ENCODE measurements around the gene CIITA.

The CIITA gene

DNA sequence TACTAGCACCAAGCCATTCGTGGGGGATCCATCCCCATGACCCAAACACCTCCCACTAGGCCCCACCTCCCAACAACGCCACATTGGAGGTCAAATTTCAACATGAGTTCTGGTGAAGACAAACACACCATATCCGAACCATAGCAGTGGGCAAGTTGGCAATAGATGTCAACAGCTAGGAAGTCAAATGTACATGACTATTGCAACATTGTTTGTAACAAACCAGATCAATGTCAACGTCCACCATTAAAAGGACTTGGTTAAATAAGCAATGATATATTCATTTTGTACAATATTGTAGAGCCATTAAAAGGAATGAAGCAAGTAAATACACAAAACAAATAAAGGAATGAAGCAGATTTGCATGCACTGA, 26.5 kb upstream of the CIITA start:
- no peak for DNase-seq (ENCODE audit: low read depth)

DNA sequence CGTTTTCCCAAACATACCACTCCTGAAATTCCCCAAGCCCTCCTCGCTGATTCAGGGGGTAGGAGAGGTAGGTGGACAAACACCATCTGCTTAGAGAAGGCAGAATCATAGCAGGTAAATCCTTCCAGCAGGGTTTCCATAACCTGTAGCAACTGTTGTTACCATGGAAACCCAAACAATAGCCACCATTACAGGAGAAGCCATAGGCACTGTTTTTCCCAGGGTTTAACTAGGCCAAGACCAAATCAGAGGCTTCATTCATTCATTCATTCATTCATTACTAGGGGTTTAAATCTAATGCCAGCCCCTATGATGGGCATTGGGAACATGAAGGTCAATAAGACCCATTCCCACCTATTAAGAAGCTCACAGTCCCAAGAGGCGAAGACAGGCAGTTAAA, 25.5 kb upstream of the CIITA start:
- no peak for DNase-seq (ENCODE audit: low read depth)

DNA sequence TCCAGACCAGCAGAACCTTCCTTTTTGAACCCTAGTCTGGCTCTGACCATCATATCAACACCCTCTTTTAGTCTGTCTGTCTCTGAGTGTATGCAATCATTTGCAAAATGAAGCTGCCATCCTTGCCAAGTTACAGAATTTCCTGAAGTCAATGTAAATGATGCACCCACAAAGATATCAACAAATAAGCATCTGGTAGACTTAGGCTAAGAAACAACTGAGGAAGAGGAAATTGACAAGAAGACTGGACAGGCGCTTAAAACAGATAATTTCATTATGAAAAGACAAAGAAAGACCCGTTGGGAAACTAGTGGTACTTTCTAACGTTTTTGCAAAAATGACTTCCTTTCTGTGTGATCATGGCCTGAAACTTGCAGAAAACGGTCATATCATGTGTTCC, 24.7 kb upstream of the CIITA start:
- no peak for DNase-seq (ENCODE audit: low read depth)

DNA sequence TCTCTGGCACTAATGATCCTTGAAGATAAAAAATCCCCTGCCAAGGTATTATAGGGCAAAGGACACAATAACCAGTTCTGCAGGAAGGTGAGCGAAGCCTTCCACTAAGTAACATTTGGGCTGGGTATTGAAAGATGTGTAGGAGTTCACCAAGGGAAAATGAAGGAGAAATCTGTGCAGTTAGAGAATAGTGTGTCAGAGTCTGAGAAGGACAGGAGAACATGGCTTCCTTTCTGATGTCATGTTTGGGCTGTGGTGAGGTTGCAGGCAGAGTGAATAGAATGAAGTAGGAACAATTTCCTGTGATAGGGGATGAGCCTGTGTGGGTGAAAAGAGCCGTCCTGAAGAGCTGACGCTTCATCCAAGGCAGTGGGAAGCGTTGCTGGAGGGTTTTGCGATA, 24.1 kb upstream of the CIITA start:
- DNase-seq (ENCODE audit: low read depth), result no peak

DNA sequence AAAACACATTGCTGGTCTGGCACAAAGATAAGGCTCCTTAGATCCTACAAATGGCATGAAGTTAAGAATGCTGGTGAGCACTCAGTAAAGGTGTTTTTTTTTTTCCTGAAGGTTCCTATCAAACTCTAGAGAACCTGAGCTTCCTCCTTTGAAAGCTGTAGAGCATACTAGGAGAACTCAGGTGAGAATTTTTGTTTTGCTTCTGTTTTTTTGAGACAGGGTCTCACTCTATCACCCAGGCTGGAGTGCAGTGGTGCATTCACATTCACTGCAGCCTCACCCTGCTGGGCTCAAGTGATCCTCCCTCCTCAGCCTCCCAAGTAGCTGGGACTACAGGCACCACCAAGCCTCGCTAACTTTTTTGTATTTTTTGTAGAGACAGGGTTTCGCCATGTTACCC, 21.0 kb upstream of the CIITA start:
- no peak for DNase-seq (ENCODE audit: low read depth)

DNA sequence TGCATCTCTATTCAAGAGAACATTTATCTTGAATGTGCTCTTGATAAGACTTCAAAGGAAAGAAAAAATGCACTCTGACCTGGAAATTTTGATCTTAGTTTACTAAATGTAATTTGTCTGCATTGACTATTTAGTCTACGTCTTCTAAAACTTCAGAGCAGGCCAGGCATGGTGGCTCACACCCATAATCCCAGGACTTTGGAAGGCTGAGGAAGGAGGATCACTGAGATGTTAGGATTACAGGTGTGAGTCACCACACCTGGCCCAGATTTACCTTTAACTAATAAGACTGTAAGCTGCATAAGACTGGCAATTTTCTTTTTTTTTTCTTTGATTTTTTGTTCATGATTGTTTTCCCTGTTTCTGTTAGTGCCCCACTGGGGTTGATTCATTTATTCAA, 18.8 kb upstream of the CIITA start:
- DNase-seq (ENCODE audit: low read depth), result no peak

DNA sequence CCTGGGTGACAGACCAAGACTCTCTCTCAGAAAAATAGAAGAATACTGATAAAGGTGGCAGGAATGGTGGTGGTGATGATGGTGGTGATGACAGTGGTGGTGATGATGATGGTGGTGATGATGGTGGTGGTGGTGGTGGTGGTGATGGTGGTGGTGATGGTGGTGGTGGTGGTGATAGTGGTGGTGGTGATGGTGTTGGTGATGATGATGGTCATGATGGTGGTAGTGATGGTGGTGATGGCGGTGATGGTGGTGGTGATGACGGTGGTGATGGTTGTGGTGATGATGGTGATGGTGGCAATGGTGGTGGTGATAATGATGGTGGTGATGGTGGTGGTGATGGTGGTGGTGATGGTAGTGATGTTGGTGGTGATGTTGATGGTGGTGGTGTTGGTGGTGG, 18.0 kb upstream of the CIITA start:
- no peak for DNase-seq (ENCODE audit: low read depth)

DNA sequence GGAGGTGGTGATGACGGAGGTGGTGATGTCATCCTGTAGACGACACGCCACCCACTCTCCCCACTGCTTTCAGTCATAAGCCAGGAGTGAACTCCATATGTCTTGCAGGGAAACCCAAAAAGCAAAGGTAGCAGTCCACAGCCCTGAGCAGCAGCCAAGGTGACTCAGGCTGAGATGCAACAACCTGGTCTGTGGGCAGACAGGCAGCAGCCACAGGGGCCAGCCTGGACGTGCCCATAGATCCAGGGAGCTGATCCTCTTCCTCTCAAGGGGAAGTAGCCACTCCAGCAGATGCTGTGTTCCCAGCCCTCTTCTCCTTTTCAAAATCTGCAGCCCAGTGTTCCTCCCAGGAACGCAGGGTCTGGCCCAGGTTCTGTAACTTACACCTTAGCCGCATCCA, 17.3 kb upstream of the CIITA start:
- DNase-seq (ENCODE audit: low read depth), result no peak

DNA sequence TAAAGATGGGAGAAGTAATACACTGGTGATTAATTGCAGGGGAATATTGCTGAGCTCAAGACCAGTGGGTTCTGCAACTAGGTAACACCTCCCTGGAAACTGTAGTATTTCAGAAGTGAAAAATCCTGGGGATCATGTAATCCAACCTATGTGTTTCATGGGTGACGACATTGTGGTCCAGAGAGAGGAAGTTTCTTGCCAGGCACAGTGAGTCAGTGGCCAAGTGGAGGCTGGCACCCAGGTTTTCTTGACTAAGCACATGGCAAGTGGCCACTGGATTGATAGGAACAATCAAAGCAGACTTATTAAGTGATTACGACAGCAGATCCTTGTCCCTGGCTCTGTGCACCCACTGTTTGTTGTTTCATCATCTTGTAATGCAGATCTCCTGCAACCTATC, 14.6 kb upstream of the CIITA start:
- DNase-seq (ENCODE audit: low read depth), result no peak

DNA sequence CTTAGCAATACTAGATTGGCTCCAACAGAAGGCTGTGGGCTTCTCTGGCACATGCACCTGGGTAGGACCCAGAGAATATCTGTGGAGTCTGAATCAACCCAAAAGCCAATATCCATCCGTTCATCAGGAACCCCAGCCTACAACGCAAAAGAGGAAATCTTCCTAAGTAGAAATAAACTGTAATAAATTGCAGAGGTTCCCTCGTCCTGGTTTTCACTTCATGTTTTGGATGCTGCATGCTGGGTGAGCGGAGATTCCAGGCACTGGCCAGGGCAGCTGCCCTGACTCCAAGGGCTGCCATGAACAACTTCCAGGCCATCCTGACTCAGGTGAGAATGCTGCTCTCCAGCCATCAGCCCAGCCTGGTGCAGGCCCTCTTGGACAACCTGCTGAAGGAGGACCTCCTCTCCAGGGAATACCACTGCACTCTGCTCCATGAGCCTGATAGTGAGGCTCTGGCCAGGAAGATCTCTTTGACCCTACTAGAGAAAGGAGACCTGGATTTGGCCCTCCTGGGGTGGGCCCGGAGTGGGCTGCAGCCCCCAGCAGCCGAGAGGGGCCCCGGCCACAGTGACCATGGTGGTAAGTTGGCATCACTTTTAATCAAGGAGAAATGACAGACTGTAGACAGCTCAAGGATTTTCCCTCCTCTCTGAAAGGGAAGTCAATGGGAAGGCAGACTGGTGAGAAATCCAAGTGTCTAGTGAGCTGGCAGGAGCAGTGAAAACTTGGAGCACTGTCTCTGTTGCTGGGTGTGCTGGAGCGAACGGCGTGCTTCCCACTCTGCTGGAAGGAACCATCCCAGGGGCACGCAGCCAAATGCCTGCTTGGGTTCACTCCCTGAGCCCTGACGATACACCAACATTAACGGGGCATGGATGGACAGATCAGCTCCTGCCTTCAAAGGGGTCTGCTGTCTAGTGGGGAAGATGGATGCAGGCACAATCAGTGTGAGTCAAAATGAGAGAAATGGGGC, 10.7 kb upstream of the CIITA start:
- DNase-seq (ENCODE audit: low read depth), result no peak

DNA sequence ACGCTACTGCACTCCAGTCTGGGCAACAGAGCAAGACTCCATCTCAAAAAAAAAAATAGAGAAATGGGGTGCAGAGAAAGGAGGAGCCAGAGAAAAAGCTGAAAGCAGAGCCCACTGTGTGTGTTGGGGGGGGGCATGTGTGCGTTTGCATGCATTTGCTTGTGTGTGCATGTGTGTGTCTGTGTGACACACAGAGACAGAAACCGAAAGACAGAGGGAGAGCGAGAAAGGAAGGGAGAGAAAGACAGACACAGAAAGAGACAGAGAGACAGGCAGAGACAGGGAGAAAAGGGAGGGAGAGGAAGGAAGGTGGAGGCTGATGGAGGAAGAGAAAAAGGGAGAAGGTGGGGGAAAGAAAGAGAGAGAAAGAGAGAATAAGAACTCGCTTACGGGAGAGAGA, 9.8 kb upstream of the CIITA start:
- DNase-seq (ENCODE audit: low read depth), result no peak

DNA sequence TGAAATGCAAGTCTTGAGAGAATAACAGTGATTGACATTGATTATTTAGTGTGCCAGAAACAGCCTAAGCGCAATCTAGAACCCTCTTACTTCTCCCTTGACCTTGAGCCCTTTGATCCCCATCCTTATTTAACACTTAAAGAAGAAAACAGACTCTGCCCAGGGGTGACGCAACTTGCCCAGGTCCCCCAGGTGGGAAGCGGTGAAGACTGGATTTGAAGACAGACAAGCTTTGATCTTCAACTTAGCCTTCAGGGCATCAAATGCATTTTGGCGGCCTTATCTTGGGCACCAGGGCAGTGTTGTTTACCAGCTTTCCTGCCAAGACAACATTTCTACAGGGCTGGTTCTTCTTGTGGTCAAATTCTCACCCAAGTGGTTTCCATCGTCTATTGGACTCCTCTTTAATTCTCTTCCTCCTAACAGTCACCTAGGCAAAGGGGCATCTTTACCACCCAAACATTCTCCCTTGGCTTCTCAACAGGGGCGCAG, 8.9 kb upstream of the CIITA start:
- no peak for DNase-seq (ENCODE audit: low read depth)

DNA sequence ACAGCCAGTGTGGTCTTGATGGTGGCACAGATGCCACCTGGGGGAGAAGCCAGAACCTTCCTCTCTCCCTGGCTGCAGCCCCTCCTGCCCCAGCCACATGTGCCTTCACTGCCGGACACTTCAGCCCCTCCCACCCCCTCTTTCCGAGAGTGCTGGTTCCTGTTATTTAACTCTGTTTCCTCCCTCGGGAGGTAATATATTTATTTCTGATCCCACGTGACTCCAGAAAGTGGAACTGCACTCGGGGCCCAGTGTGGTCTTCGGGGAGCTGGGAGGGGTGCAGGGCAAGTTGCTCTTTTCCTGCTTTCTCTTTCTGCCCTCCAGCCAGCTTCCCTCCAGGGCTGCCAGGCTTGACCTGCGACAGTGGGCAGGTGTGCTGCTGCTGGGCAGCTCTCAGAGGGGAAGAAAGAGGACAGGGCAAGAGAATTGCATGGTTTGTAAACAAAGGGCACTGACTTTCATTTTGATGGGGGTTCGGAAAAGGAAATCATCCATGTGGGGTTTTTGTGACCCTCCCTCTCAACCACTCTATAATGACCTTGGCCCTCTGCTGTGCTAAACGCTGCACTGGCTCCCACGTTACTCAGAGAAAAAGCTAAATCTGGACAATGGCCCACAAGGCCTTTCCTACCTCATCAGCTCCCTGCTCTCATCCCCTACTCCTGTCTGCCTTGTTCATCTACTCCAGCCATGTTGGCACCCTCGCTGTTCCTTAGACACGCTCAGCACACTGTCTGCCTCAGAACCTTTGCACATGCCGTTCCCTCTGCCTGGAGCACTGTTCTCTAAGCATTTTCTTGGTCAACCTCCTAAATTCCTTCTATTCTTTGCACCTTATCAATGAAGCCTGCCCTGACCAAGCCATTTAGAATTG, 8.2 kb upstream of the CIITA start:
- DNase-seq (ENCODE audit: low read depth), result no peak

DNA sequence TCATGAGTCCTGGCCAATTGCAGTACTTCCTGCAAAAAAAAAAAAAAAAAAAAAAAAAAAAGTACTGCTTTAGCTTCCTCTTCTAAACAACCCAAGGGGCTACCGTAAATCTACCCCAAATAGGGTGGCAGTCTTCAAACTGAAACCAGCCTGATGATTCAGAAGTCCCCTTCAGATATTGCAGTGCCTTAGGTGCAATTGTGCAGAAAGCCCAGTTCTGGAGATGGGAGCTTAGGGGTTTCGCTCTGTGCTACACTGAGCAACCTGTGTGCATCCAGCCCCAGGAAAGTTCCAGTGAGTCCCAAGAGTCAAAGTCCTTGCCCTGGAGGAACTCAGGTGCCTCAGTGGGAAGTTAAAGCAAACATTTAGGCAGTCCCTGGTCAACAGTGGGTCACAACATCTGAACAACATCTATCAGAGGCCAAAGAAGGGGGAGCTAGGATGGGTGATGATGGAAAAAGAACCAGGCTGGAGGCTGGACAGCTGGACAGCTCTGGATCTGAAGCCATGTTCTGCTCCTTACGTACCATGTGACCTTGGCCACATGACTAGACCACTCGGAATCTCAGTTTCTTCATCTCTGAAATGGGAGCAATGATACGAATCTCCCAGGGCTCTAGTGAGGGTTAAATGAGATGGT, 6.7 kb upstream of the CIITA start:
- no peak for DNase-seq (ENCODE audit: low read depth)

DNA sequence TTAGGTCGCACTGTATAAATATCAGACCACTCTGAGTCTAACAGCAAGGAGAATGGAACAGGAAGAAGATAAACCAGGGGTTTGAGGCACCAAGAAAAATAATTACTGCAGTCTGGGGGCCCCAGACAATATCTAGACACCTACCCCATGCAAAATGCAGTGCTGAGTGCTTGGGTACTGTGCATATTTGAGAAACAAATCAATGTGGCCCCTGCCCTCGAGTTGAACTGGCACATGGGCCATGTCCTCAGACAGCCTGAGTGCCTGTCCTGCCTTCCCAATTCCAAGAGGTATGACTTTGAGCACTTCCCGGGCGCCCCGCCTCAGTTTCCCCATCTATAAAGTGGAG, 6.2 kb upstream of the CIITA start:
- DNase-seq (ENCODE audit: low read depth), result no peak

DNA sequence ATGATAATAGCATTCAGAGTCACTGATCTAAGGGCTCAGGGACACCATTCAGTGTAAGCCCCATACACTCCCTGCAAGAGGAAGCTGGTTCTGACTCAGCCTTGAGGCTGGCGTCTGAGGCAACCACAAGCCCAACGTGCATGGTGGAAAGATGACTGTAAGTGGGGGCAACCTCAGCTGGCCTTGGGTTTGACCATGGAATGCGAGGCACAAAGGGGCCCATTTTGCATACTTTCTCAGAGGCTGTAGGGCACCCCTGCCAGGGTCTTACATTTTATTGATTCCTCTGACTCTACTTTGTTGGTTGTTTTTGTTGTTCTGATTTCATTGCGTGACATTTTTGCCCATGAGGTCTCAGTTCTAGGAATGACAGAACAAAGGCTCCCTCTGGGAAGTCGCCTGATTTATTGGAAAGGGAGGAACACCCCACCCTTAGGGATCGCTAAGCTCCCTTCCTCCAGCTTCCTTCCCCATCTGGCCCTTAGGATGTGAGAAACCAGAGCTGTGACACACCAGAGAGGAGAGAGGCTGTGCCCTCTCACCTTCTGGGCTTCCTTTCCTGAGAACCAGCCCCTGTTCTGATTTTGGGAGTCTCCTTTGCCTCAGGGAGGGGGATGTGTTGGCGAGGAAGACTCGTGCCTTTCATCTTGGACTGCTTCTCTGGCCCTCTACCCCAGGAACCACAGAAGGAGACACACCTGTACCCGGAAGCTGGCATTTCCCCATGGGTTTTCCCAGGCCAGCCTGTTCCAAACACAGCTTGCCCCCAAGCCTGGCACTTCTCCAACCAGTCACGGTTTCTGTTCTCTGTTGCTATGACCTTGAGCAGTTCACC, 5.6 kb upstream of the CIITA start:
- no peak for DNase-seq (ENCODE audit: low read depth)

DNA sequence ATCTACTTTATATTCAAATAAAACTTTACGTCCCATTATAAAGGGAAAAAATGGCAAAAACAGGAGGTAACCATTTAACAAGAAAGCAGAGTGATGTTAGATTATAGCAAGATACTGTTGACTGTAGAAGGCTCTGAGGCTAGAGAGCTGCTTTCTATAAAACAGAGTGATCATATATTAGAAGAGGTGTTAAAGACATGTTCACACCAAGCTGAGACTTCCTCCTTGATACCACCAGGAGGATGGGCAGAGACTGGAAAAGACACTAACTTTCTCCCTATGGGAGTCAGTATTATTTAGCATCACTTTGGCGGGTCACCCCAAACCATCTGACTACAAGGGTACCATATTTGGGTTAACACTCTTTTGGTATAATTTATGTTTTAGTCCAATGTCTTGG, 687 bp upstream of the CIITA start:
- DNase-seq (ENCODE audit: low read depth), result no peak

DNA sequence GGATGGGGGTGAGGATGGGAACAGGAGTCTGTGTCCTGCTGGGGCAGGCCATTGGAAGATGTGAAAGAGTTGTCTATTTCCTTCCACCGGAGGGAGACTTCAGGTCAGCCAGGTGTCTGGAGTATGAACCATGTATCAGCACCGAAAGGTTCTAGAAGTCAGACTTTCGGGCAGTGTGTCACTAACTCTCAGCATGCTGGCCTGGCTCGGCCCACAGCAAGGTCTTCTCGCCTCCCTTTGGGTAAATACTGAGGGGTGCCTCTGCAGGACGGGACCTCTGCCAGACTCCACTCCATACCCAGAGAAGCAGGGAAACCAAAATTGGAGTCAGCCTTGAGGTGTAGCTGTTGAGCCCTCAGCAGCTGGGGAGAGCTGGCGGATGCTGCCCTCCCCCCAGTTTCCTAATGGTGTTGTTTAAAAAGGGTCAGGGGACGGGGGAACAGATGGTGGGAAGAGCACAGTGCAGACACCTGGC, 507 bp downstream of the CIITA start:
- DNase-seq (ENCODE audit: low read depth), result no peak

DNA sequence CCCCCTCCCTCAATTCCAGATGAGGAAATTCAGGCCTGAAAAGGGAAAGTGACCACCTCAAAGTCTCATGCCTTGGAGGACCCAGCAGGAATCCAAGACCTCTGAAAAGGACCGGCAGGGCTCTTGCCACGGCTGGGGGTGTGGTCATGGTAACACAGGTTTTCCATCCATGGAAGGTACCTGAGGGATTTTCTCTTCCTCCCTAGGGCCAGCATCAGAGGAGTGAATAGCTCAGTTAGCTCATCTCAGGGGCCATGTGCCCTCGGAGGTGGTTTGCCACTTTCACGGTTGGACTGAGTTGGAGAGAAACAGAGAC, 1.3 kb downstream of the CIITA start:
- no peak for DNase-seq (ENCODE audit: low read depth)

DNA sequence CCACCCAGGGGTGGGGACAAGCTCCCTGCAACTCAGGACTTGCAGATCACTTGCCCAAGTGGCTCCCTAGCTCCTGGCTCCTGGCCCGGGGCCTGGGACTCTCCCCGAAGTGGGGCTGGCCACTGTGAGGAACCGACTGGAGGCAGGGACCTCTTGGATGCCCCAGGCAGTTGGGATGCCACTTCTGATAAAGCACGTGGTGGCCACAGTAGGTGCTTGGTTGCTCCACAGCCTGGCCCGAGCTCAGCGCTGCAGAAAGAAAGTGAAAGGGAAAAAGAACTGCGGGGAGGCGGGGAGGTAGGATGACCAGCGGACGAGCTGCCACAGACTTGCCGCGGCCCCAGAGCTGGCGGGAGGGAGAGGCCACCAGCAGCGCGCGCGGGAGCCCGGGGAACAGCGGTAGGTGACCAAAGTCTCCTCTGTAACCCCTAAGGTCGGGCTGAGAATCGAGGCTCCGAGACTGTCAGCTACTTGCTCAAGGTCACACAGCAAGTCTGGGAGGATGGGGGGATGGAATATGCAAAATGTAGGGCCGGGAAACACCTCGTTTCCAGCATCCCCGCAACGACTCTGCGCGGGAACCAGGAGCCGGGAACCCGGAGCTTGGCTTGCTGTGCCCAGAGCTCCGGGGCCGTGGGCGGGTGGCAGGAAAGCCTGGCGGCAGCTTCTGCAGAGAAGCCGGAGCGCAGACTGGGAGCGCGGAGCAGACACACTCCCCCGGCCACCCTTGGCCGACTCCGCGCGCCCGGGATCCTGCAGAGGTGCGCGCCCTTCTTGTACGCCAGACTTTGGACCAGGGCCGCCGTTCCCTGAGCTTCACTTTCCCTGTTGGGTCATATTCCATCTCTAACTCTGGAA, 1.9 kb downstream of the CIITA start:
- no peak for DNase-seq (ENCODE audit: low read depth)
